Measurements from ENCODE around the gene CCDC74B. TPM values are rescaled to one million over a fixed set of nuclear protein-coding genes. Genes with fewer than 3 reads are reported as not detected.
"Not testable (repeated sequence)": the region's sequence is repeated elsewhere in the genome, so short reads cannot be mapped to it uniquely, and the experiment has no call there.

CCDC74B gene
- total RNA-seq, 8 experiments from 2014 or later = 1.2 to 13.4 (median 6.6) TPM

DNA sequence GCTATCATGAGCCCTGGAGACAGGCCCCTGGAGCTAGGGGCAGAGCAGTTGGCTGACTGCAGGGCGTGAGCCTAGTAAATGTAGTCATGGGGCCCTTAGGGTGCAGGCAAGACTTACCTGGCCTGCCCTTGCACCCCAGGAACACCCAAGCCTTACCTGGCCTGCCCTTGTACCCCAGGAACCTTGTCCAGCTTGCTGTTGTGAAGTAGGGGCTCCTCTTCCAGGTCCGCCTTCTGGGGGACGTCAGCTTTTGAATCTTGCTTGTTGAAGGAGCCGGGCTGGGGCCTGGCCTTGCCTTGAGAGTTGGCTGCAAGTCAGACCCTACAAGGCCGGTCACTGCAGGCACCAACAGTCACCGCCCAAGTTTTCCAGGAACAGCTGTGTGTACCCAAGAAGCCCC is 3.9 kb downstream of the CCDC74B start:
- H3K27ac ChIP-seq; H3K4me1 ChIP-seq (replicated peaks in 1 of 2); ATAC-seq (replicated peaks in 6 of 8); H3K4me3 ChIP-seq; in situ Hi-C loops (cut with MboI; ENCODE audit: low pct_unique_long_range_greater_than_20kb in 2 of 9, low sequenced_read_pairs in 9 of 9, unreplicated experiment in 9 of 9): not testable (repeated sequence)
- no CpG with 5 or more reads among the region's 6 CpGs for WGBS, 10 experiments

DNA sequence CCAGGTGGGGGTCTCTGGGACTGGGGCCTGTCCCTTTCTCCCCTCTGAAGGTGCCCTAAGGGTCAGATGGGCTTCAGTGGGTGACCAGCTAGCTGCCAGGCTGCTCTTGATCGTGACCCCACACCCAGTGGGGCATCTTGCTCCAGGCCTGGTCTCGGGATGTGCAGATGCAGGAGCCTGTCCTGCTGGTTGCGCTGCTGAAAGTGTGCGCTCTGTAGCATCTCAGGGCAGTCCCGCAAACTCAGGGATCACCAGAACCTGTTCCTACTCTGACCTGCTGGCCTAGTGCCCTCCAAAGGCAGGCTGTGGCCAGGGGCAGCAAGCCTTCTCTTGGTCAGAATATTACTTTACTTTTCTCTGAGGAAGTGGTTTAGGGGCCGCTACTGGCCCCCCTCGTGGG is 4.4 kb downstream of the CCDC74B start:
- H3K27ac ChIP-seq; ATAC-seq (replicated peaks in 6 of 8); in situ Hi-C loops (cut with MboI; ENCODE audit: low pct_unique_long_range_greater_than_20kb in 2 of 9, low sequenced_read_pairs in 9 of 9, unreplicated experiment in 9 of 9); H3K4me3 ChIP-seq; H3K4me1 ChIP-seq (replicated peaks in 1 of 2): not testable (repeated sequence)
- WGBS, 10 experiments = no CpG with 5 or more reads among the region's 7 CpGs

DNA sequence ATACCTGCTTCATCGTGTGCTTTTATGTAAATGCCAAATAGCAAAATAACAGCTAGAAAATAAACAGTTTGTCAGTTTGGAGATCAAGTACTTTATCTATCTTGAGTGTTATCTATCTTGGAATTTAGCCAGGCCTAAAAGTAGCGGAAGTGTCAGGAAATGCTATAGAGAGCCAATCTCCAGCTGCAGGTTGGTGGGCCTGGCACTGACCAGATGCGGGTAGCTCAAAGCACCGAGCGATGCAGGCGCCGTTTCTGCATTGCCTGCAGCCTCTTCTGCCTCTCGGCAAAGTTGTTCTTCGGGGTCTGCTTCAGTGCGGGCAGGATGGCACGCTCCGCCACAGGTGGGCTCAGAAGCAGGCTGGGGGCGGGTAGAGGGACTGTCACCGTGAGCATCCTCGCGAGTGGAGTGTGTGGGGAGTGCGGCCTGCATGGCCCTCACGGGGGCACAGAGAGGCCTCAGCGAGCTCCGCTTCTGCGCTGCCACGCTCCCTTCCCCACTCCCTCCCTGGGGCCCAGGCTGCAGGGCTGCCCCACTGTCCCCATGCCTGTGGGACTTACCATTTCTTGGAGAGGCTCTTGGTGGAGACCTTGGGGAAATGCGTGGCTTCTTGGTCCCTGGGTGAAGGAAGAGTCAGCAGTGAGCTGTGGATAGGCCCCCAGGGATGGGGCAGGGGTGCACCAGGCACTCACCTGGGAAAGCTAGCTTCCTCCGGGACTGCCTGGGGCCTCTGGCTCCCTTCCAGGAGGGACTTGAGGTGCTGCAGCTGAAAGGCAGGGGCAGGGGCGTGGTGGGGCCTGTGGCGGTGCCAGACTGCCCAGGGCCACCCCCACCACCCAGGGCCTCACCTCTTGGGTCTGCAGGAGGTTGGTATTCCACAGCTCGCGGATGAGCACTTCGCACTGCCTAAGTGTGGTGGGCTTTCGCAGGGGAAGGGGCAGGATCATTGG is 5.3 kb downstream of the CCDC74B start:
- H3K4me1 ChIP-seq (replicated peaks in 1 of 2); H3K4me3 ChIP-seq; in situ Hi-C loops (cut with MboI; ENCODE audit: low pct_unique_long_range_greater_than_20kb in 2 of 9, low sequenced_read_pairs in 9 of 9, unreplicated experiment in 9 of 9); ATAC-seq (replicated peaks in 6 of 8); H3K27ac ChIP-seq: not testable (repeated sequence)
- 93% methylated on average over 3 of the region's 30 CpGs; no CpG with 5 or more reads in 9 of the 10 experiments for WGBS, 10 experiments

- H3K27ac ChIP-seq; in situ Hi-C loops (cut with MboI; ENCODE audit: low pct_unique_long_range_greater_than_20kb in 2 of 9, low sequenced_read_pairs in 9 of 9, unreplicated experiment in 9 of 9); H3K4me1 ChIP-seq (replicated peaks in 1 of 2); H3K4me3 ChIP-seq: not testable (repeated sequence)
- WGBS, 10 experiments = no CpG with 5 or more reads among the region's 15 CpGs
- ATAC-seq (replicated peaks in 6 of 8) = peak in 1 of 8 experiments; percentile 23
These were observed 6.1 kb downstream of the CCDC74B start for GRCh38 chr2:130138841-130139251.

GRCh38 chr2:130138326-130138725 is 6.6 kb downstream of the CCDC74B start:
- WGBS, 10 experiments = no CpG with 5 or more reads among the region's 13 CpGs
- H3K4me1 ChIP-seq (replicated peaks in 1 of 2); H3K27ac ChIP-seq; H3K4me3 ChIP-seq; ATAC-seq (replicated peaks in 6 of 8); in situ Hi-C loops (cut with MboI; ENCODE audit: low pct_unique_long_range_greater_than_20kb in 2 of 9, low sequenced_read_pairs in 9 of 9, unreplicated experiment in 9 of 9): not testable (repeated sequence)

DNA sequence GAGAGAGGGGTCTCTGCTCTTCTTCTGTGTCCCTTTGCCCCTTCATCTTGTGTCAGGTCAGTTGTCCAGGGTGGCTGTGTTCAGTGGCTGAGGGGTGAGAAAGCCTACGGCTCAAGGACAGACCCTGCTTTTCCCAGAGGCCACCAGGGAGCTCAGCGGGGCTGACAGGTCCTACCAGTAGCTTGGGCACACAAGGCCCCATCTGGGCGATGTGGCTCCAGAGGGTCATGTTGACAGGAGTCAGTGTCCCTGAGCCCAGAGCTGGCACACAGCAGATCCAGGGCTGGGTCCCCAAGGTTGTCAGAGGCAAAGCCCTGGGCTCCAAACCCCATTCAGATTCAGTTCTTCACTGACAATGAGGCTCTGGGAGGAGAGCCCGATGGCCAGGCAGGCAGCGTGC is 7.8 kb downstream of the CCDC74B start:
- ATAC-seq (replicated peaks in 6 of 8); H3K4me3 ChIP-seq; in situ Hi-C loops (cut with MboI; ENCODE audit: low pct_unique_long_range_greater_than_20kb in 2 of 9, low sequenced_read_pairs in 9 of 9, unreplicated experiment in 9 of 9); H3K4me1 ChIP-seq (replicated peaks in 1 of 2); H3K27ac ChIP-seq: not testable (repeated sequence)
- no CpG with 5 or more reads among the region's 5 CpGs for WGBS, 10 experiments

- in situ Hi-C loops (cut with MboI; ENCODE audit: low pct_unique_long_range_greater_than_20kb in 2 of 9, low sequenced_read_pairs in 9 of 9, unreplicated experiment in 9 of 9); H3K27ac ChIP-seq; H3K4me3 ChIP-seq; H3K4me1 ChIP-seq (replicated peaks in 1 of 2); ATAC-seq (replicated peaks in 6 of 8): not testable (repeated sequence)
- WGBS, 10 experiments = no CpG with 5 or more reads among the region's 10 CpGs
These were observed 8.4 kb downstream of the CCDC74B start for GRCh38 chr2:130136546-130136945.

DNA sequence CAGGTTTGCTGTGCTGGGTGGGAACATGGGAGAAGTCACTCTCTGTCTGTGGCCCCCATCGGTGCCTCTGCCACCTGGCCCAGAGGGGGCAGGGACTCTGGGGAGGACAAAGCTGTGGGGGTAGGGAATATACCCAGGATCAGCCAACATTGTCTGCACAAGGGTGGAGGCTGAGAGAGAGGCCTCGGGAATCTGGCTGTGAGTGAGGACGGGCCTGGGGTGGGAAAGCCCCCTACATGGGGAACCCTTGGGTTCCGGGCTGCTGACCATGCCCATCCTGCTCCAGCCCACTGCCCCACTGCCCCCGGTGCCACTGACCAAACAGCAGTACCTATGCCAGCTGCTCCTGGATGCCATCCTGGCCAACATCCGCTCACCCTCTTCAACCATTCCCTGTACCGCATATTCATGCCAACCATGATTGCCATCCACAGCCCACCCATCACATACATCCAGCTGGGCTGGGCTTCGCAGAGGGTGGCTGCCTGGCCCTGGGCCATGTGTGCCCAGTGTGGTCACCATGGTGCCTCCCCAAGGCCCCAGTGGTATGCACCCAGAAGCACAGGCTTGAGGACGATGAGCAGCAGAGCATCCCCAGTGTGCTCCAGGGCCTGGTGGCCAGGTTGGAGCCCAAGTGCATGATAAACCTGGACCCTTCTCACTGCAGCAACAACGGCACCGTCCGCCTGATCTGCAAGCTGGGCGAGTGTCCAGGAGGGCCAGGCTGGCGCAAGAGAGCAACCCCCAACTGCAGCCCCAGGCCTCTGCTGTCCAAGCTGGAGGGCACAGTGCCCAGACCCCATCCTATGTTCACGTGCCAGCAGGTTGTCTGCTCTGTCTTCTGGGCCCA is 9.0 kb downstream of the CCDC74B start:
- no peak overlapping the region for H3K27ac ChIP-seq
- WGBS, 10 experiments = 50 to 100% (median 94%) methylated on average over 1 to 4 of the region's 15 CpGs; no CpG with 5 or more reads in 6 of the 10 experiments
- H3K4me1 ChIP-seq (replicated peaks in 1 of 2) = no peaks in the 10 kb centered on the region
- no peak overlapping the region for H3K4me3 ChIP-seq
- peak in 1 of 8 experiments; percentile 57 for ATAC-seq (replicated peaks in 6 of 8)
- in situ Hi-C loops (cut with MboI; ENCODE audit: low pct_unique_long_range_greater_than_20kb in 2 of 9, low sequenced_read_pairs in 9 of 9, unreplicated experiment in 9 of 9) = no loop called here

- ATAC-seq (replicated peaks in 6 of 8) = peak in 2 of 8 experiments; percentile 95 to 97
- H3K4me1 ChIP-seq (replicated peaks in 1 of 2); H3K27ac ChIP-seq; in situ Hi-C loops (cut with MboI; ENCODE audit: low pct_unique_long_range_greater_than_20kb in 2 of 9, low sequenced_read_pairs in 9 of 9, unreplicated experiment in 9 of 9): not testable (repeated sequence)
- H3K4me3 ChIP-seq = peak within 1 kb of the TSS in 1 of 5 donors; percentile 27
- 87% methylated on average over 3 of the region's 29 CpGs; no CpG with 5 or more reads in 9 of the 10 experiments for WGBS, 10 experiments
These were observed 15.6 kb downstream of the CCDC74B start, which contains the start of gene POTEF for GRCh38 chr2:130129120-130129829. Gene POTEF, minus strand, starts transcription at chr2:130129222. Its CDS starts 8,707 bp downstream, at chr2:130120515.

GRCh38 chr2:130128464-130128863 is 16.4 kb downstream of the CCDC74B start:
- ATAC-seq (replicated peaks in 6 of 8); H3K27ac ChIP-seq; H3K4me3 ChIP-seq; in situ Hi-C loops (cut with MboI; ENCODE audit: low pct_unique_long_range_greater_than_20kb in 2 of 9, low sequenced_read_pairs in 9 of 9, unreplicated experiment in 9 of 9); H3K4me1 ChIP-seq (replicated peaks in 1 of 2): not testable (repeated sequence)
- WGBS, 10 experiments = no CpG with 5 or more reads among the region's 14 CpGs

GRCh38 chr2:130127726-130128125 is 17.2 kb downstream of the CCDC74B start:
- H3K4me1 ChIP-seq (replicated peaks in 1 of 2); in situ Hi-C loops (cut with MboI; ENCODE audit: low pct_unique_long_range_greater_than_20kb in 2 of 9, low sequenced_read_pairs in 9 of 9, unreplicated experiment in 9 of 9); H3K27ac ChIP-seq; H3K4me3 ChIP-seq; ATAC-seq (replicated peaks in 6 of 8): not testable (repeated sequence)
- WGBS, 10 experiments = no CpG with 5 or more reads among the region's 9 CpGs

DNA sequence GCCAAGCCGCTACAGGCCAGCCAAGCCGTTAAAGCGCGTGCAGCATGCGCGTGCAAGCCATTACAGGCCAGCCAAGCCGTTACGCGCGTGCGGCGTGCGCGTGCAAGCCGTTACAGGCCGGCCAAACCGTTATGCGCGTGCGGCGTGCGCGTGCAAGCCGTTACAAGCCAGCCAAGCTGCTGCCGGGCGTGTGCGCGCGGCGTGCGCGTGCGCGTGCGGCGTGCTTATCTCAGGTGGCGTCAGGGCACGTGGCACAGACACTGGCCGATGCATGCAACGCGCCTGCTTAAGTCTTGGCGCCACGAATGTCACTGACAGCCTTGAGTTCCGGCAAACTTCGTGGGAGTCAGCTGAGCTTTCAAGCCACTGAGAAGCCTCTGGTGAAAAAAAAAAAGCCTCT is 24.0 kb downstream of the CCDC74B start:
- ATAC-seq (replicated peaks in 6 of 8); H3K4me1 ChIP-seq (replicated peaks in 1 of 2); in situ Hi-C loops (cut with MboI; ENCODE audit: low pct_unique_long_range_greater_than_20kb in 2 of 9, low sequenced_read_pairs in 9 of 9, unreplicated experiment in 9 of 9); H3K4me3 ChIP-seq; H3K27ac ChIP-seq: not testable (repeated sequence)
- no CpG with 5 or more reads among the region's 45 CpGs for WGBS, 10 experiments

Data from motor neuron (in vitro differentiated cells).